NB4 (cell line): ENCODE results near the gene ROBO1.

Experiments used
- MYC ChIP-seq: IDR thresholded peaks from 2 replicates; pipeline ENCODE4 v1.6.1; 2011; ENCODE audit warnings: low read depth, low read length
- POLR2A ChIP-seq: IDR thresholded peaks from 2 replicates; pipeline ENCODE4 v1.6.1; 2011; ENCODE audit warnings: mild to moderate bottlenecking; ENCODE audit not compliant: insufficient read length; ENCODE audit errors: extremely low read depth
- TF ChIP-seq, protein P1 (sequence below): IDR thresholded peaks from one replicate; pipeline ENCODE4 v1.5.1; 2012; ENCODE audit warnings: low read depth, low read length
- TF ChIP-seq, protein P2 (sequence below): IDR thresholded peaks from 2 replicates; pipeline ENCODE4 v1.6.1; 2011; ENCODE audit warnings: low read depth, low read length

DNA sequence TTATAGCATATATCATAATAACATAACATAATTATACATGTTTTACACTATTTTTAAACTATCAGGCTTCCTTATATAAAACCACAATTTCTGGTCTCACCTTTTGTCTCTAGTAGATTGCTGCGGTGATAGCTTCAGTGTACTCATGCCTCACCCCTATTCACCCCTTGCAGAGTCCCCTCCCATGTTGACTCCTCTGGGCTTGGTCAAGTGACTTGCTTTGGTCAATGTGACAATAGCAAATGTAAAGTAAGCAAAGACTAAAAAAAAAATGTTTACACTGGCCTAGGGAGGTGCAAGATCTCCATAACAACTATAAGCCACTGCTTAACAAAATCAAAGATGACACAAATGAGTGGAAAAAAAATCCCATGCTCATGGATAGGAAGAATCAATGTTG is 537.5 kb downstream of the ROBO1 start:
- TF ChIP-seq, protein P1, sequence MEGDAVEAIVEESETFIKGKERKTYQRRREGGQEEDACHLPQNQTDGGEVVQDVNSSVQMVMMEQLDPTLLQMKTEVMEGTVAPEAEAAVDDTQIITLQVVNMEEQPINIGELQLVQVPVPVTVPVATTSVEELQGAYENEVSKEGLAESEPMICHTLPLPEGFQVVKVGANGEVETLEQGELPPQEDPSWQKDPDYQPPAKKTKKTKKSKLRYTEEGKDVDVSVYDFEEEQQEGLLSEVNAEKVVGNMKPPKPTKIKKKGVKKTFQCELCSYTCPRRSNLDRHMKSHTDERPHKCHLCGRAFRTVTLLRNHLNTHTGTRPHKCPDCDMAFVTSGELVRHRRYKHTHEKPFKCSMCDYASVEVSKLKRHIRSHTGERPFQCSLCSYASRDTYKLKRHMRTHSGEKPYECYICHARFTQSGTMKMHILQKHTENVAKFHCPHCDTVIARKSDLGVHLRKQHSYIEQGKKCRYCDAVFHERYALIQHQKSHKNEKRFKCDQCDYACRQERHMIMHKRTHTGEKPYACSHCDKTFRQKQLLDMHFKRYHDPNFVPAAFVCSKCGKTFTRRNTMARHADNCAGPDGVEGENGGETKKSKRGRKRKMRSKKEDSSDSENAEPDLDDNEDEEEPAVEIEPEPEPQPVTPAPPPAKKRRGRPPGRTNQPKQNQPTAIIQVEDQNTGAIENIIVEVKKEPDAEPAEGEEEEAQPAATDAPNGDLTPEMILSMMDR, result no peak
- TF ChIP-seq POLR2A (no peak), MYC (no peak)
- TF ChIP-seq, protein P2, sequence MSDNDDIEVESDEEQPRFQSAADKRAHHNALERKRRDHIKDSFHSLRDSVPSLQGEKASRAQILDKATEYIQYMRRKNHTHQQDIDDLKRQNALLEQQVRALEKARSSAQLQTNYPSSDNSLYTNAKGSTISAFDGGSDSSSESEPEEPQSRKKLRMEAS, result no peak
